ENCODE results near the gene PCNX3. TPM values are rescaled to one million over a fixed set of nuclear protein-coding genes. Genes with fewer than 3 reads are reported as not detected.

Gene PCNX3
- total and polyA plus RNA-seq, 2 of the 4 experiments (the other 2 are of a cell fraction), result 5.6 to 33.2 TPM

GRCh38 chr11:65576867-65577755, 38.5 kb upstream of the PCNX3 start:
- WGBS, 2 experiments (ENCODE audit: extremely low coverage in 2 of 2, insufficient read length in 1 of 2), result 34% methylated on average over 7 of the region's 18 CpGs; no CpG with 5 or more reads in 1 of the 2 experiments
- H2BK20ac ChIP-seq (ENCODE audit: low read depth, low read length), result no peak overlapping the region
- peak overlapping the region; percentile 52; the same call in 1 of the 2 replicates for H2BK120ac ChIP-seq (ENCODE audit: low read depth, low read length)
- H3K9ac ChIP-seq (ENCODE audit: low read depth, low read length), result peak overlapping the region; percentile 38
- H3K27me3 ChIP-seq (ENCODE audit: control insufficient read depth, insufficient read depth, low read length), result no peaks in the 10 kb centered on the region
- peaks cover 8% of the 10 kb centered on the region for H3K9me1 ChIP-seq (ENCODE audit: insufficient read depth, low read length)
- ChIA-PET POLR2A (ENCODE audit: unreplicated experiment) (interaction anchor here (0.6 kb wide), 1 partner anchor 78 kb away, joined by 4 read pairs; the partner anchor contains the start of gene MALAT1), CTCF (interaction anchor here (0.6 kb wide), 1 partner anchor 852 kb away, joined by 4 read pairs; no protein-coding TSS in a partner anchor)
- 0 out of 2 replicates have a peak overlapping the region, but pooled peaks have one; percentile 17 for H3K18ac ChIP-seq (ENCODE audit: low read depth, low read length)
- H3K4me1 ChIP-seq (ENCODE audit: control insufficient read depth, insufficient read depth, low read length), result peaks cover 29% of the 10 kb centered on the region
- peak overlapping the region; percentile 85 for H3K4me3 ChIP-seq (ENCODE audit: insufficient read depth, low read depth, low read length)
- peaks cover 26% of the 10 kb centered on the region for H4K20me1 ChIP-seq (ENCODE audit: insufficient read depth, low read length)
- intact Hi-C loops (cut with micrococcal nuclease), result loop anchor here (2.0 kb wide), 1 partner anchor 14 kb away; no protein-coding TSS in a partner anchor
- in situ Hi-C loops (cut with MboI; ENCODE audit: low sequenced_read_pairs), result no loop called here
- peak overlapping the region; percentile 75 for H3K4ac ChIP-seq (ENCODE audit: low read depth, low read length)
- H2BK5ac ChIP-seq (ENCODE audit: low read depth, low read length, poor library complexity, severe bottlenecking), result peak overlapping the region; percentile 69
- peak overlapping the region; percentile 83 for H4K91ac ChIP-seq (ENCODE audit: insufficient read depth, low read depth, low read length)
- peak overlapping the region; percentile 74 to 76; a peak in 2 of 4 replicates for H4K8ac ChIP-seq (ENCODE audit: low read depth in 2 of 2, low read length in 2 of 2)
- BruUV-seq (replicated peaks), result no TSS peak
- H2AK5ac ChIP-seq (ENCODE audit: low read depth, low read length), result peak overlapping the region; percentile 98
- no peaks in the 10 kb centered on the region for H3K9me3 ChIP-seq (ENCODE audit: control insufficient read depth, insufficient read depth, low read length)
- dilution Hi-C loops (cut with HindIII; ENCODE audit: low sequenced_read_pairs, unreplicated experiment), result no loop called here
- H3K23ac ChIP-seq (ENCODE audit: low read depth, low read length), result peak overlapping the region; percentile 81
- no peak for TF ChIP-seq RCOR1 (IDR thresholded peaks at IDR 0.05; ENCODE audit: insufficient replicate concordance, low read length)
- TF ChIP-seq SMC3 (IDR thresholded peaks at IDR 0.05; ENCODE audit: low read depth, low read length), result peak; percentile 5; the same call in 1 of the 2 replicates
- TF ChIP-seq RAD21 (IDR thresholded peaks at IDR 0.05; ENCODE audit: low read length), result no peak
- peak; percentile 37; the same call in 1 of the 2 replicates for TF ChIP-seq MAZ (IDR thresholded peaks at IDR 0.05; ENCODE audit: borderline replicate concordance, low read depth, low read length)
- TF ChIP-seq MAFK (IDR thresholded peaks at IDR 0.05; ENCODE audit: low read depth, low read length), result no peak
- TF ChIP-seq FOS (IDR thresholded peaks at IDR 0.05; ENCODE audit: low read depth, low read length), result 0 out of 2 replicates have a peak, but pooled peaks have one; percentile 25
- peak; percentile 30; the same call in 1 of the 2 replicates for TF ChIP-seq POLR2A (IDR thresholded peaks at IDR 0.05; ENCODE audit: low read depth, low read length)
- TF ChIP-seq NFE2L2 (IDR thresholded peaks at IDR 0.05; ENCODE audit: low read depth, low read length), result no peak
- H3K79me1 ChIP-seq (ENCODE audit: low read depth in 1 of 2, low read length in 2 of 2), result peaks cover 20 to 55% of the 10 kb centered on the region in 2 experiments; a peak in 3 of 4 replicates
- ATAC-seq (ENCODE audit: low read depth), result peak; percentile 33
- H3K36me3 ChIP-seq (ENCODE audit: control insufficient read depth, insufficient read depth, low read length), result peaks cover 26% of the 10 kb centered on the region; the same call in 1 of the 2 replicates
- peak; percentile 43 for DNase-seq
- peak overlapping the region; percentile 69 for H3K4me2 ChIP-seq (ENCODE audit: low read depth, low read length)
- peak overlapping the region; percentile 70 for H2AFZ ChIP-seq (replicated peaks; ENCODE audit: low read length, poor library complexity)
- peak overlapping the region; percentile 86; the same call in 2 of the 3 replicates for H2BK15ac ChIP-seq (ENCODE audit: low read depth, low read length)
- H3K14ac ChIP-seq (replicated peaks; ENCODE audit: low read depth, low read length), result peak overlapping the region; percentile 70
- peak overlapping the region; percentile 72 for H3K27ac ChIP-seq (ENCODE audit: insufficient read depth, low read length)
- H4K5ac ChIP-seq (ENCODE audit: low read depth, low read length), result no peak overlapping the region; the same call in 1 of the 2 replicates
- H3K56ac ChIP-seq (ENCODE audit: extremely low read depth, insufficient read depth, low read length), result peak overlapping the region; percentile 54; the same call in 1 of the 2 replicates
- peak overlapping the region; percentile 99 for H2AK9ac ChIP-seq (replicated peaks; ENCODE audit: low read depth, low read length, poor library complexity)
